GM19099 (cell line): ENCODE measurements around the gene ITGA2B.

Source experiments
- POLR2A ChIP-seq: IDR thresholded peaks from 3 replicates; pipeline ENCODE4 v1.6.1; 2011; ENCODE audit warnings: low read depth; ENCODE audit not compliant: insufficient read length; ENCODE audit errors: extremely low read depth

Gene ITGA2B

GRCh38 chr17:44360826-44361225 lies 28.6 kb downstream of the ITGA2B start:
- TF ChIP-seq POLR2A = no peak

GRCh38 chr17:44360144-44360533 lies 29.3 kb downstream of the ITGA2B start:
- TF ChIP-seq POLR2A = no peak

DNA sequence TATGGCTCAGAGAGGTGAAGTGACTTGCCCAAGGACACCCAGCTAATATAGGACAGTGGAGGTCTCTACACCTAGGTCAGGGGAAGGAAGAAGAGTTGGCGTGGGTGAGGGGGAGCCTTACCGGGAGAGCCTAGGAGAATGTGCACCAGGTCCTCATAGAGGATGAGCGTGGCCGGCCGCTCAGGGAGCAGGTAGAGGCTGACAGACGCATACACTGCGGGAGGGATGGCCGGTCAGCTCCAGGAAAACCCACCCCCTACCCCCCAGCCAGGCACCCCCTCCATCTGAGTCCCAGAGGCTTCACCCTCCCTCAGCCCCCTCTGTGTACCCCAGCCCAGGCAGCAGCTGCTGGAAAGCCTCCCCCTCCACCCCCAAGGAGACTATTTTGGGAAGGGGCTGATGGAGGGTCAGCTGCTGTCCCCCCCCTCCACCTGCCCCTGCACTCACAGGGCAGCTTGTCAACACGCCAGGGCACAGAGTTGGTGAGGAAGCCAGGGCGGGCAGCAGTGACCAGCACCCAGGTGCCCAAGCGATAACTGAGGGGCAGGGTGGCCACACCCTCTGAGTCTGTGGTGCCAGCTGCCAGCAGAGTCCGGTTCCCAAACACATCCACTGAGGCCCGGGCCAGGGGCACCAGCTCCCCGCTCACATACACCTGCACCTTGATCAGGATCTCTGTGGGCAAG lies 29.8 kb downstream of the ITGA2B start:
- no peak for TF ChIP-seq POLR2A

- TF ChIP-seq POLR2A = no peak
Measured at GRCh38 chr17:44359006-44359405, 30.4 kb downstream of the ITGA2B start.

- no peak for TF ChIP-seq POLR2A
Measured at GRCh38 chr17:44358066-44358465, 31.4 kb downstream of the ITGA2B start.

DNA sequence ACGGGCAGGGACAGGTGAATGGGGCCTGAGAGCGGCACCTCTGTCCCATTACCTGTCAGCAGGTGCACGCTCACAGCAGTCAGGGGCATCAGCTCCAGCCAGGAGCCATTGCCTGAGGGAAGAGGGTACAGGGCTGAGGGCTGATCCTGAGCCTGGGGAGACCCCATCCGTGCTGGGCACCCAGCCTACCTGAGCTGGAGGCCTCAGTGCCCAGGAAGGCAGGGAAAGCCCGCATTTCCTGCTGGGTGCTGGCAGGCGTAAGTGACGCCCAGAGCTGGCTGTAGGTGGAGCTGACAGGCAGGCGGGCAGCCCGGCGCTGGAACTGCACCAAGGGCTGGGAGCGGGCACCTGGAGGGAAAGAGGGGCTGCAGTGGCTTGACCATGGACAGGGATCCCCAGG lies 33.2 kb downstream of the ITGA2B start:
- TF ChIP-seq POLR2A = no peak

GRCh38 chr17:44355642-44356099 lies 33.8 kb downstream of the ITGA2B start:
- no peak for TF ChIP-seq POLR2A

DNA sequence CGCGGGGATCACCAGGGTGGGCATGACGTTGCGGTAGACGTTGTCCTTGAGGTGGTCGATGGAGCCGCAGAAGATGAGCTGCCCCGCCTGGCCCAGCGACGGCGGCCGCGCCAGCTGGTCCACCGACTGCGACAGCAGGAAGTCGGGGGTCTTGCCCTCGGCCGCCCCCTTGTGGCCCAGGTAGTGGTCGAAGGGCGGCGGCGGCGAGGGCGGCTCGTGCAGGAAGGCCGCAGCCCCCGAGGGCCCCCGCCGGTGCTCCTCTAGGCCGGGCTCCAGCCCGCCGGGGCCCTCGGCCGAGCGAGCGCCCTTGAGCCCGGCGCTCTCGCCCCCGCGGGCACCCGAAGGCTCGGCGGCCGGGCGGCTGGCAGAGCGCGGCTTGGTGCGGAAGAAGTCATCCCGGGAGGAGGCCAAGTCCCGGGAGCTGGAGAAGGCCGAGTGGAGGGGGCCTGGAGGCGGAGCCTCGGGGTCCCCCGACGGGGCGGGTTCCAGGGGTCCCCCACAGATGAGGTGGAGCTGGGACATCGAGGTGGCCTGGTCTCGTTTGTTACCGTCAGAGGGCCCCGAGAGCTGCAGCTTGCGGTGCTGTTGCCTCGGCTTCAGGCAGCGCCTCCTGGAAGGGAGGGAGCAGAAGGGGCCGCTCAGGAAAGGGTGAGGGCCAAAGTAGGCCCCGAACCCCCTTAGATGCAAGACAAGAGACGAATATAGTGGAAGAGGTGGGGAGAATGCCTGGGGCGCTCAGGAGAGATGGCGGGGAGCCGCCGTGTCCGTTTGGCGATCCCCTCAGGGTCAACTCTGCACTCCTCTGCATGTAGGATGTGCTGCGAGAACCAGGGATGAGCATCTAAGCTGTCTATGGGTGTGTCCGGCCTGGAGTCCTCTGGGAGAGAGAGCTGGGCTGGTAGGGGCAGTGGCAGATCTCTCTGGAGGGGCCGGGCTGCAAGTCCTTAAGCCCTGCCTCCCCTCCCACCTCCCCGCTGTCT lies 34.6 kb downstream of the ITGA2B start:
- TF ChIP-seq POLR2A = no peak

DNA sequence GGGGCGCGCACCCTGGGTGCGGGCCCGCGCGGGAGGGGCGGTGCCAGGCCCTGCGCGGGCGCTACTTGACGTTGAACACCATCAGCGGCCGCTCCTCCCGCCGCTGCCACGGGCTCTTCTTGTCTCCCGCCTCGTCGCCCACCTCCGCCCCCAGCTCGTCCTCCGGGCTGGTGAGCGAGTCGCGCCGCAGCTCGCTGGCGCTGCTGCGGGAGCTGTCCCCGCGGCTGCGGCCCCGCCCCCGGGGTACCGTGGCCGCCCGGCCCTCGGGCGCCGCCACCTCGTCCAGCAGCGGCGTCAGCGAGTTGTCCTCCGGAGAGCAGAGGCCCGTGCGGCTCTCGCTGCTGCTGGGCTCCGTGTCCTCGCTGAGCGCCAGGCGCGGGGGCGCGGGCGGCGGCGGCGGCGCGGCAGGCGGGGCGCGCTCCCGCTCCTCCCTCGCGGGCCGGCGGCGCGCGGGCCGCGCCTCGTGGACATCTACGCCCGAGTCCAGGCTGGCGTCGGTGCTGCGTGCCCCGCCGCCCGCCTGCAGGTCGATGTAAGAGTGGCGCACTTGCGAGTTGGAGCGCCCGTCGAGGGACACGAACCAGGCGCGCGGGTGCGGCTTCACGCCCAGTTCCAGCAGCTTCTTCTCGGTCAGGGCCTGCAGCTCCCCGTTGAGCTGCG lies 35.6 kb downstream of the ITGA2B start:
- TF ChIP-seq POLR2A = no peak

- no peak for TF ChIP-seq POLR2A
Measured at GRCh38 chr17:44352828-44353671, 36.4 kb downstream of the ITGA2B start.

- TF ChIP-seq POLR2A = no peak
Measured at GRCh38 chr17:44351961-44352827, 37.3 kb downstream of the ITGA2B start.

GRCh38 chr17:44351464-44351863 lies 38.0 kb downstream of the ITGA2B start:
- TF ChIP-seq POLR2A = no peak

DNA sequence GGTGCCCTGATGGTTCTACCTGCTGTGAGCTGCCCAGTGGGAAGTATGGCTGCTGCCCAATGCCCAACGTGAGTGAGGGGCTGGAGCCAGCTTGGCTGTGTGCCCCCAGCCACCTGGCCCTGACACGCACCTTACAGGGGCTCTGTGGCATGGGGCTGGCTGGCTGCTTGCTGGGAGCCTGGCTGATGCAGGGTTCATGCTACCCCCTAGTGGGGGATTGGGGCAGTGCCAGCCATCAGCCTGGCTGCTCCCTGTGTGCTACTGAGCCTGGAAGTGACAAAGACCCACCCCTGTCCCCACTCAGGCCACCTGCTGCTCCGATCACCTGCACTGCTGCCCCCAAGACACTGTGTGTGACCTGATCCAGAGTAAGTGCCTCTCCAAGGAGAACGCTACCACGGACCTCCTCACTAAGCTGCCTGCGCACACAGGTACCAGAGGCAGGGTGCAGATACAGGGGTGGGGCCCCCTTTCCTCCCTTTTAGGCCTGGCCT lies 38.7 kb downstream of the ITGA2B start:
- no peak for TF ChIP-seq POLR2A
